ENCODE data around the gene MAP2K3. TPM values are rescaled to one million over a fixed set of nuclear protein-coding genes. Genes with fewer than 3 reads are reported as not detected.
"Not testable (repeated sequence)": the region's sequence is repeated elsewhere in the genome, so short reads cannot be mapped to it uniquely, and the experiment has no call there.

MAP2K3 gene
- total RNA-seq, 6 experiments from 2014 or later = 22.6 to 80.7 (median 60.7) TPM

- H3K36me3 ChIP-seq; H3K9me3 ChIP-seq; H3K4me1 ChIP-seq; H3K4me3 ChIP-seq; intact Hi-C loops (cut with DNase I); H3K27me3 ChIP-seq: not testable (repeated sequence)
- peak overlapping the region in 1 of 3 donors; percentile 29 for H3K27ac ChIP-seq
- DNase-seq = peak in 2 of 3 donors; percentile 77 to 83
- WGBS (ENCODE audit: insufficient coverage, low coverage, low lambda C conversion rate, missing lambda C conversion rate) = 30% methylated on average over 4 of the region's 4 CpGs
- peak; percentile 18 to 52 (median 30) for ATAC-seq
Observed at GRCh38 chr17:21320430-21320829, 35.9 kb downstream of the MAP2K3 start.

- ATAC-seq; H3K27ac ChIP-seq; DNase-seq; H3K4me1 ChIP-seq; H3K4me3 ChIP-seq; H3K9me3 ChIP-seq; intact Hi-C loops (cut with DNase I); H3K36me3 ChIP-seq; H3K27me3 ChIP-seq: not testable (repeated sequence)
- 68% methylated on average over 7 of the region's 9 CpGs for WGBS (ENCODE audit: insufficient coverage, low coverage, low lambda C conversion rate, missing lambda C conversion rate)
Observed at GRCh38 chr17:21321061-21321460, 36.5 kb downstream of the MAP2K3 start.

GRCh38 chr17:21321744-21322191 is 37.3 kb downstream of the MAP2K3 start:
- ATAC-seq; H3K4me1 ChIP-seq; DNase-seq; H3K36me3 ChIP-seq; intact Hi-C loops (cut with DNase I); H3K27me3 ChIP-seq; H3K4me3 ChIP-seq; H3K9me3 ChIP-seq: not testable (repeated sequence)
- H3K27ac ChIP-seq = peak overlapping the region in 1 of 3 donors; percentile 83
- 63% methylated on average over 4 of the region's 9 CpGs for WGBS (ENCODE audit: insufficient coverage, low coverage, low lambda C conversion rate, missing lambda C conversion rate)

- H3K36me3 ChIP-seq; DNase-seq; intact Hi-C loops (cut with DNase I); H3K4me1 ChIP-seq; H3K27ac ChIP-seq; H3K27me3 ChIP-seq; H3K9me3 ChIP-seq: not testable (repeated sequence)
- peak in 2 of 4 donors; percentile 1 to 3 for ATAC-seq
- H3K4me3 ChIP-seq = peak overlapping the region; percentile 50 to 81 (median 78)
- WGBS (ENCODE audit: insufficient coverage, low coverage, low lambda C conversion rate, missing lambda C conversion rate) = 36% methylated on average over 32 of the region's 37 CpGs
Observed at GRCh38 chr17:21323257-21324111, 39.0 kb downstream of the MAP2K3 start.

GRCh38 chr17:21324741-21325140 is 40.2 kb downstream of the MAP2K3 start:
- H3K4me3 ChIP-seq; DNase-seq; ATAC-seq; H3K4me1 ChIP-seq; H3K9me3 ChIP-seq; H3K27me3 ChIP-seq; H3K27ac ChIP-seq; intact Hi-C loops (cut with DNase I); H3K36me3 ChIP-seq: not testable (repeated sequence)
- WGBS (ENCODE audit: insufficient coverage, low coverage, low lambda C conversion rate, missing lambda C conversion rate) = 68% methylated on average over 5 of the region's 5 CpGs

- H3K36me3 ChIP-seq; H3K4me3 ChIP-seq; DNase-seq; H3K4me1 ChIP-seq; H3K27me3 ChIP-seq; H3K27ac ChIP-seq; ATAC-seq; intact Hi-C loops (cut with DNase I); H3K9me3 ChIP-seq: not testable (repeated sequence)
- 45% methylated on average over 1 of the region's 1 CpG for WGBS (ENCODE audit: insufficient coverage, low coverage, low lambda C conversion rate, missing lambda C conversion rate)
Observed at GRCh38 chr17:21327921-21328320, 43.4 kb downstream of the MAP2K3 start.

GRCh38 chr17:21328778-21329177 is 44.3 kb downstream of the MAP2K3 start:
- H3K27ac ChIP-seq; intact Hi-C loops (cut with DNase I); H3K4me1 ChIP-seq; ATAC-seq; H3K9me3 ChIP-seq; H3K27me3 ChIP-seq; H3K4me3 ChIP-seq; H3K36me3 ChIP-seq; DNase-seq: not testable (repeated sequence)
- WGBS (ENCODE audit: insufficient coverage, low coverage, low lambda C conversion rate, missing lambda C conversion rate) = 61% methylated on average over 2 of the region's 2 CpGs

- ATAC-seq (peak in 1 of 4 donors; percentile 20), DNase-seq (no peak)
- H3K4me3 ChIP-seq = no peak overlapping the region
- no peak for TF ChIP-seq CTCF (IDR thresholded peaks at IDR 0.05)
- TF ChIP-seq POLR2A (IDR thresholded peaks at IDR 0.05) = no peak
- no peaks in the 10 kb centered on the region for H3K36me3 ChIP-seq
- H3K27me3 ChIP-seq = no peaks in the 10 kb centered on the region
- no peaks in the 10 kb centered on the region for H3K4me1 ChIP-seq
- 62% methylated on average over 9 of the region's 9 CpGs for WGBS (ENCODE audit: insufficient coverage, low coverage, low lambda C conversion rate, missing lambda C conversion rate)
- no peak overlapping the region for H3K27ac ChIP-seq
- intact Hi-C loops (cut with DNase I) = no loop called here
- no peaks in the 10 kb centered on the region for H3K9me3 ChIP-seq
Observed at GRCh38 chr17:21330436-21331160, 46.1 kb downstream of the MAP2K3 start.

- ATAC-seq = peak in 1 of 4 donors; percentile 34
- WGBS (ENCODE audit: insufficient coverage, low coverage, low lambda C conversion rate, missing lambda C conversion rate) = 54% methylated on average over 4 of the region's 4 CpGs
- H3K4me3 ChIP-seq; DNase-seq; H3K27me3 ChIP-seq; H3K27ac ChIP-seq; H3K4me1 ChIP-seq; H3K9me3 ChIP-seq; intact Hi-C loops (cut with DNase I); H3K36me3 ChIP-seq: not testable (repeated sequence)
Observed at GRCh38 chr17:21336541-21337294, 52.2 kb downstream of the MAP2K3 start.

Measured in right lobe of liver (tissue), 6 donors.